ENCODE data around the gene RAB4B. TPM values are rescaled to one million over a fixed set of nuclear protein-coding genes. Genes with fewer than 3 reads are reported as not detected.
"Not testable (repeated sequence)": the region's sequence is repeated elsewhere in the genome, so short reads cannot be mapped to it uniquely, and the experiment has no call there.

The RAB4B gene
- total and polyA plus RNA-seq, 12 donors, result 25.8 to 135 (median 68.2) TPM

GRCh38 chr19:40809358-40810086, 31.5 kb downstream of the RAB4B start:
- peaks cover 21 to 52% of the 10 kb centered on the region in 2 donors for H3K4me1 ChIP-seq (replicated peaks in 1 of 2)
- H3K9me3 ChIP-seq (replicated peaks in 1 of 3), result no peaks in the 10 kb centered on the region
- intact Hi-C loops (cut with DNase I), result loop anchor here in 1 of 2 donors (5.0 kb wide), 1 partner anchor 147 kb away; no protein-coding TSS in a partner anchor
- TF ChIP-seq CTCF (IDR thresholded peaks at IDR 0.05) (no peak), POLR2A (IDR thresholded peaks at IDR 0.05) (no peak)
- H3K4me3 ChIP-seq, result peak overlapping the region in 1 of 4 donors; percentile 30
- 92 to 95% (median 93%) methylated on average over 28 to 39 of the region's 39 CpGs for WGBS, 4 donors
- H3K36me3 ChIP-seq (replicated peaks in 1 of 2), result peaks cover 0 to 30% of the 10 kb centered on the region in 2 donors
- H3K27ac ChIP-seq, result peak overlapping the region in 2 of 5 donors; percentile 47 to 84
- H3K27me3 ChIP-seq, result no peaks in the 10 kb centered on the region
- DNase-seq, result peak in 1 of 7 donors; percentile 46

- intact Hi-C loops (cut with DNase I), result no loop called here
- Histone ChIP-seq H3K36me3 (replicated peaks in 1 of 2) (peaks cover 0 to 30% of the 10 kb centered on the region in 2 donors), H3K27ac (peak overlapping the region in 4 of 5 donors; percentile 13 to 84 (median 55)), H3K4me3 (peak overlapping the region in 1 of 4 donors; percentile 30), H3K27me3 (no peaks in the 10 kb centered on the region), H3K9me3 (replicated peaks in 1 of 3) (no peaks in the 10 kb centered on the region), H3K4me1 (replicated peaks in 1 of 2) (peaks cover 17 to 46% of the 10 kb centered on the region in 2 donors)
- WGBS, 4 donors, result 63 to 87% (median 68%) methylated on average over 8 to 14 of the region's 14 CpGs
- DNase-seq, result no peak
- no peak for TF ChIP-seq CTCF (IDR thresholded peaks at IDR 0.05)
- TF ChIP-seq POLR2A (IDR thresholded peaks at IDR 0.05), result no peak
These were observed 32.1 kb downstream of the RAB4B start for GRCh38 chr19:40810160-40810559.

GRCh38 chr19:40810649-40811408, 32.8 kb downstream of the RAB4B start:
- Histone ChIP-seq H3K27ac (peak overlapping the region in 4 of 5 donors; percentile 13 to 84 (median 55)), H3K4me1 (replicated peaks in 1 of 2) (peaks cover 10 to 39% of the 10 kb centered on the region in 2 donors), H3K4me3 (peak overlapping the region in 1 of 4 donors; percentile 30), H3K36me3 (replicated peaks in 1 of 2) (peaks cover 0 to 25% of the 10 kb centered on the region in 2 donors)
- intact Hi-C loops (cut with DNase I); H3K9me3 ChIP-seq (replicated peaks in 1 of 3); H3K27me3 ChIP-seq: not testable (repeated sequence)
- peak in 2 of 6 experiments; percentile 26 to 27 for TF ChIP-seq CTCF (IDR thresholded peaks at IDR 0.05)
- 1 to 14% (median 6%) methylated on average over 10 to 60 of the region's 65 CpGs for WGBS, 4 donors
- DNase-seq, result peak; percentile 72 to 91 (median 82)

All from adrenal gland (tissue), 12 donors.